GM23338 (cell line): Measurements from ENCODE around the gene BLOC1S1. TPM values are rescaled to one million over a fixed set of nuclear protein-coding genes. Genes with fewer than 3 reads are reported as not detected.
A peak's percentile ranks its signal among the peaks of the same experiment; 100 is the strongest.

ENCODE experiments used
- ATAC-seq: fragments of 200-7000 bp; cut with Tn5 transposase; 3 replicates; pipeline ENCODE4 v1.9.1; 2020
- DNase-seq: peaks from one replicate; pipeline ENCODE4 v3.0.0-alpha.2; 2015; ENCODE audit warnings: low spot score
- H2AFZ ChIP-seq: fragments of 200-600 bp; sonication (generic); 2 replicates; pipeline ENCODE4 v1.8.0; 2016; ENCODE audit warnings: antibody characterized with exemption, mild to moderate bottlenecking, moderate library complexity
- H3F3A ChIP-seq: fragments of 200-600 bp; sonication (generic); replicated peaks from 2 replicates; pipeline ENCODE4 v1.8.0; 2017; ENCODE audit warnings: antibody characterized with exemption, mixed run types, low read depth
- H3K27ac ChIP-seq: fragments of 200-600 bp; sonication (generic); 2 replicates; pipeline ENCODE4 v1.6.1; 2016; ENCODE audit warnings: low read depth
- H3K27me3 ChIP-seq: fragments of 200-600 bp; sonication (generic); 2 replicates; pipeline ENCODE4 v1.8.0; 2016; ENCODE audit warnings: mild to moderate bottlenecking, mixed run types, moderate library complexity; ENCODE audit not compliant: insufficient read depth
- H3K36me3 ChIP-seq: fragments of 200-600 bp; sonication (generic); 2 replicates; pipeline ENCODE4 v1.8.0; 2016; ENCODE audit warnings: mild to moderate bottlenecking; ENCODE audit not compliant: insufficient read depth
- H3K4me1 ChIP-seq: fragments of 200-600 bp; sonication (generic); 2 replicates; pipeline ENCODE4 v1.8.0; 2016; ENCODE audit warnings: mild to moderate bottlenecking, moderate library complexity; ENCODE audit not compliant: insufficient read depth
- H3K4me2 ChIP-seq: fragments of 200-600 bp; sonication (generic); 2 replicates; pipeline ENCODE4 v1.7.1; 2017; ENCODE audit warnings: mixed run types
- H3K4me3 ChIP-seq: fragments of 200-600 bp; sonication (generic); 2 replicates; pipeline ENCODE4 v1.6.1; 2016; ENCODE audit warnings: mixed run types
- H3K79me2 ChIP-seq: fragments of 200-600 bp; sonication (generic); replicated peaks from 2 replicates; pipeline ENCODE4 v1.8.0; 2017; ENCODE audit warnings: mild to moderate bottlenecking; ENCODE audit not compliant: insufficient read depth
- H3K9me2 ChIP-seq: fragments of 200-600 bp; sonication (generic); 2 replicates; pipeline ENCODE4 v1.8.0; 2017; ENCODE audit not compliant: insufficient read depth
- H4K20me1 ChIP-seq: fragments of 200-600 bp; sonication (generic); replicated peaks from 2 replicates; pipeline ENCODE4 v1.8.0; 2017; ENCODE audit warnings: mild to moderate bottlenecking; ENCODE audit not compliant: insufficient read depth
- H3K27ac Mint-ChIP-seq: 2 replicates; pipeline ENCODE4 v1.8.0; 2020; ENCODE audit warnings: inconsistent platforms, mild to moderate bottlenecking, moderate library complexity, mixed read lengths
- H3K27me3 Mint-ChIP-seq: 3 replicates; pipeline ENCODE4 v1.8.0; 2022; ENCODE audit warnings: low read depth, mild to moderate bottlenecking, moderate library complexity, mixed read lengths, inconsistent platforms; ENCODE audit not compliant: insufficient read depth, poor library complexity
- H3K36me3 Mint-ChIP-seq: 3 replicates; pipeline ENCODE4 v1.8.0; 2021; ENCODE audit warnings: low read depth, mild to moderate bottlenecking, inconsistent platforms, moderate library complexity, mixed read lengths
- H3K4me1 Mint-ChIP-seq: 3 replicates; pipeline ENCODE4 v1.8.0; 2020; ENCODE audit warnings: mild to moderate bottlenecking, inconsistent platforms, mixed read lengths
- H3K4me3 Mint-ChIP-seq: 3 replicates; pipeline ENCODE4 v1.8.0; 2021; ENCODE audit warnings: moderate library complexity, mild to moderate bottlenecking, inconsistent platforms, mixed read lengths
- H3K9me3 Mint-ChIP-seq: 3 replicates; pipeline ENCODE4 v1.8.0; 2020; ENCODE audit warnings: moderate library complexity, mild to moderate bottlenecking, inconsistent platforms, mixed read lengths
- CREB1 ChIP-seq: fragments of 250-450 bp; sonication (Bioruptor Pico); IDR thresholded peaks from 2 replicates; pipeline ENCODE4 v1.5.0; 2020; ENCODE audit warnings: low read depth, mild to moderate bottlenecking, moderate library complexity
- EZH2 ChIP-seq: fragments of 200-600 bp; sonication (generic); IDR thresholded peaks from one replicate; pipeline ENCODE4 v1.8.0; 2017; ENCODE audit warnings: antibody characterized with exemption, mild to moderate bottlenecking, low read depth; ENCODE audit not compliant: unreplicated experiment
- EZH2phosphoT487 ChIP-seq: fragments of 200-600 bp; sonication (generic); IDR thresholded peaks from one replicate; pipeline ENCODE4 v1.8.1; 2018; ENCODE audit warnings: antibody characterized with exemption; ENCODE audit not compliant: unreplicated experiment
- JUNB ChIP-seq: IDR thresholded peaks from one replicate; pipeline ENCODE4 v1.6.1; 2016; ENCODE audit warnings: antibody characterized with exemption; ENCODE audit not compliant: unreplicated experiment
- NANOG ChIP-seq: IDR thresholded peaks from 2 replicates; pipeline ENCODE4 v1.6.1; 2016; ENCODE audit warnings: antibody characterized with exemption, borderline replicate concordance
- POLR2AphosphoS5 ChIP-seq: IDR thresholded peaks from 2 replicates; pipeline ENCODE4 v1.6.1; 2016; ENCODE audit warnings: antibody characterized with exemption, low read depth
- STAT1 ChIP-seq: IDR thresholded peaks from one replicate; pipeline ENCODE4 v1.6.1; 2016; ENCODE audit warnings: antibody characterized with exemption; ENCODE audit not compliant: unreplicated experiment
- polyA plus RNA-seq: library from polyadenylated mRNA; unstranded; fragments of >200 nt; fragmentation: Nextera tagmentation; extraction: Ambion mirVana; gene quantifications from 2 replicates; pipeline ENCODE4 v1.2.1, GENCODE V29; 2016
- total RNA-seq: library from RNA; depleted of rRNA; stranded (reverse); fragments of >200 nt; shearing (Covaris generic); gene quantifications from 2 replicates; pipeline ENCODE4 v1.2.3, GENCODE V29; 2014
- TF ChIP-seq, protein P1 (sequence below): IDR thresholded peaks from 2 replicates; pipeline ENCODE4 v1.6.1; 2016; ENCODE audit warnings: antibody characterized with exemption
- TF ChIP-seq, protein P2 (sequence below), 2 experiments: fragments of 200-600 bp in 1 of 2; sonication (generic) in 1 of 2; conservative IDR thresholded peaks; 2 replicates each; pipeline versions ENCODE4 v1.5.1 to v1.6.1; 2016 to 2017; ENCODE audit warnings: antibody characterized with exemption in 2 of 2, low read depth in 2 of 2, mild to moderate bottlenecking in 2 of 2, moderate library complexity in 1 of 2
- TF ChIP-seq, protein P3 (sequence below): fragments of 250-450 bp; sonication (Bioruptor Pico); IDR thresholded peaks from 2 replicates; pipeline ENCODE4 v1.5.0; 2020; ENCODE audit warnings: mild to moderate bottlenecking, moderate library complexity

BLOC1S1 gene
- total and polyA plus RNA-seq, 2 experiments from 2014 or later = 68.3 to 174 TPM

DNA sequence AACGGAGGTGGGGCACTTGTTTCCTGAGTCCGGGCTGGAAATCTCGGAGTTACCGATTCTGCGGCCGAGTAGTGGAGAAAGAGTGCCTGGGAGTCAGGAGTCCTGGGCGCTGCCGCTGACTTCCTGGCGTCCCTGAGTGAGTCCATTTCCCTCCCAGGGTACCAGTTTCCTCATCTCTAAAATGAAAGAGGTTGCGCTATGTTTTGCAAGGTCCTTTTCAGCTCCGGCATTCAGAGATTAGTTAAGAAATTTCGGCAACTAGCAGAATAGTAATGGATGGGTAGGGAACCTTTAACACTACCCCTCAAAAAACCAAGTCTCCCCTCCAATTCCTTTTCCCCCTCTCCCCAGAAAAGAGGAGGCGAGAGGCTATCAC, 724 bp downstream of the BLOC1S1 start:
- H3K79me2 ChIP-seq = peaks cover 10% of the 10 kb centered on the region; the same call in 1 of the 2 replicates
- H3K36me3 ChIP-seq = no peaks in the 10 kb centered on the region
- peaks cover 16% of the 10 kb centered on the region; the same call in 1 of the 2 replicates for H3F3A ChIP-seq
- no peaks in the 10 kb centered on the region for H3K9me2 ChIP-seq
- no peaks in the 10 kb centered on the region for H4K20me1 ChIP-seq
- peaks cover 35% of the 10 kb centered on the region for H3K4me1 Mint-ChIP-seq
- ATAC-seq = no peak
- peak overlapping the region; percentile 97 for H3K27ac ChIP-seq
- H3K4me3 ChIP-seq = peak overlapping the region; percentile 94
- peak overlapping the region; percentile 82 for H3K4me3 Mint-ChIP-seq
- peaks cover 8% of the 10 kb centered on the region; the same call in 1 of the 2 replicates for H3K27me3 ChIP-seq
- H3K36me3 Mint-ChIP-seq = peaks cover 4% of the 10 kb centered on the region; the same call in 2 of the 3 replicates
- H3K9me3 Mint-ChIP-seq = peaks cover 6% of the 10 kb centered on the region; the same call in 2 of the 3 replicates
- no peak for DNase-seq
- H3K4me2 ChIP-seq = peak overlapping the region; percentile 98
- H3K4me1 ChIP-seq = peaks cover 37% of the 10 kb centered on the region
- H3K27me3 Mint-ChIP-seq = peaks cover 28% of the 10 kb centered on the region
- H2AFZ ChIP-seq = peak overlapping the region; percentile 98
- H3K27ac Mint-ChIP-seq = peak overlapping the region; percentile 71; the same call in 1 of the 2 replicates
- no peak for TF ChIP-seq NANOG
- TF ChIP-seq, protein P1, sequence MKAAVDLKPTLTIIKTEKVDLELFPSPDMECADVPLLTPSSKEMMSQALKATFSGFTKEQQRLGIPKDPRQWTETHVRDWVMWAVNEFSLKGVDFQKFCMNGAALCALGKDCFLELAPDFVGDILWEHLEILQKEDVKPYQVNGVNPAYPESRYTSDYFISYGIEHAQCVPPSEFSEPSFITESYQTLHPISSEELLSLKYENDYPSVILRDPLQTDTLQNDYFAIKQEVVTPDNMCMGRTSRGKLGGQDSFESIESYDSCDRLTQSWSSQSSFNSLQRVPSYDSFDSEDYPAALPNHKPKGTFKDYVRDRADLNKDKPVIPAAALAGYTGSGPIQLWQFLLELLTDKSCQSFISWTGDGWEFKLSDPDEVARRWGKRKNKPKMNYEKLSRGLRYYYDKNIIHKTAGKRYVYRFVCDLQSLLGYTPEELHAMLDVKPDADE = 0 out of 2 replicates have a peak, but pooled peaks have one; percentile 46

DNA sequence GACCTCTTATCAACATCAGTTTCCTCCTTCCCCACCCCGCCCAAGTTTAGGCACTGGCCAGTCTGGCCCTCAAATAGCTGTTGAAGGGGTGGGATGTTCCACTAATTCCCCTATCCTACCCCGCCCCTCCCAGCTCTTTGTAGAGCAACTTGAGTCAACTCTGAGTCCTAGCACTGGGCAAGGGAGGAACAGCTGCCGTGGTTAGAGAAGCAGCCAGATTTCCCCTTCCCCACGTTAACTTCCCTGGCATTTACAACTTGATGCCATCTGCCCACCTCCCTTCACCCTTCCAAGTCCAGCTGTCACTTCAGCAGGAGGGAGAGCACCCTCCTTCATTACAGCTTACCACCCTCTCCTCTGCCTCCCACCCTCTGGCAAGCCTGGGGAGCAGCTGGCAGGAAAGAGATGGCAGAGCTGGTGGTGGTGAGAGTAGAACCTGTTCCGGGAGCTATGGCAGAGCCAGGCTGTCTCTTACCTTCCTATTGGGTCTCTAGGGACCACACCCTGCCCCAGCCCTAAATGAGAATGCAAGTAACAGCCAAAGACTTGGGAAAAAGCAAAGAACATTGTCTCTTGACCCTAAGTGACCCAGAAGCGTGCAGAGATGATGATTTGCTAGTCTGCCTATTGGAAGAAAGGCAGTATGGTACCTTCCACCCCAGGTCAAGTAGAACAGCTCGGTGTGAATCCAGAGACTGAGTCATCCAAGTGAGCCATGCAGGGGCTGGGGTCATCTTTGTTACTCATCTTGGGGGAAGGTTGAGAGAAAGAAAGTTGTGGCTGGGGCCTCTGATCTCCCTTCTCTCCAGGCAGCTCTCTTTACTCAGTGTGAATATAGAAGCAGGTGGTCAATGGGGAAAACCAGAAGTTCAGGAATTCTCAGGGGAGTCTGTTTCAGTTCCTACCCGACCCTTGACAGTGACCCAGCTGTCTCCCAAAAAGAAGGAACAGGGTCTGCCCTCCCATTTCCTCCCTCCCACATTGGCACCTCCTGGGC, 1.5 kb downstream of the BLOC1S1 start:
- Mint-ChIP-seq H3K4me1 (peaks cover 35% of the 10 kb centered on the region), H3K27ac (peak overlapping the region; percentile 96), H3K4me3 (peak overlapping the region; percentile 82), H3K27me3 (peaks cover 28% of the 10 kb centered on the region), H3K36me3 (peaks cover 4% of the 10 kb centered on the region; the same call in 2 of the 3 replicates), H3K9me3 (peaks cover 6% of the 10 kb centered on the region; the same call in 2 of the 3 replicates)
- Histone ChIP-seq H3K9me2 (no peaks in the 10 kb centered on the region), H3K4me3 (peak overlapping the region; percentile 94), H4K20me1 (no peaks in the 10 kb centered on the region), H2AFZ (no peak overlapping the region), H3K4me2 (peak overlapping the region; percentile 98), H3K36me3 (no peaks in the 10 kb centered on the region), H3K4me1 (peaks cover 37% of the 10 kb centered on the region), H3K79me2 (peaks cover 10% of the 10 kb centered on the region; the same call in 1 of the 2 replicates), H3F3A (peaks cover 16% of the 10 kb centered on the region; the same call in 1 of the 2 replicates), H3K27ac (peak overlapping the region; percentile 97), H3K27me3 (peaks cover under 1% of the 10 kb centered on the region; the same call in 1 of the 2 replicates)
- no peak for DNase-seq
- no peak for ATAC-seq
- TF ChIP-seq, protein P2, sequence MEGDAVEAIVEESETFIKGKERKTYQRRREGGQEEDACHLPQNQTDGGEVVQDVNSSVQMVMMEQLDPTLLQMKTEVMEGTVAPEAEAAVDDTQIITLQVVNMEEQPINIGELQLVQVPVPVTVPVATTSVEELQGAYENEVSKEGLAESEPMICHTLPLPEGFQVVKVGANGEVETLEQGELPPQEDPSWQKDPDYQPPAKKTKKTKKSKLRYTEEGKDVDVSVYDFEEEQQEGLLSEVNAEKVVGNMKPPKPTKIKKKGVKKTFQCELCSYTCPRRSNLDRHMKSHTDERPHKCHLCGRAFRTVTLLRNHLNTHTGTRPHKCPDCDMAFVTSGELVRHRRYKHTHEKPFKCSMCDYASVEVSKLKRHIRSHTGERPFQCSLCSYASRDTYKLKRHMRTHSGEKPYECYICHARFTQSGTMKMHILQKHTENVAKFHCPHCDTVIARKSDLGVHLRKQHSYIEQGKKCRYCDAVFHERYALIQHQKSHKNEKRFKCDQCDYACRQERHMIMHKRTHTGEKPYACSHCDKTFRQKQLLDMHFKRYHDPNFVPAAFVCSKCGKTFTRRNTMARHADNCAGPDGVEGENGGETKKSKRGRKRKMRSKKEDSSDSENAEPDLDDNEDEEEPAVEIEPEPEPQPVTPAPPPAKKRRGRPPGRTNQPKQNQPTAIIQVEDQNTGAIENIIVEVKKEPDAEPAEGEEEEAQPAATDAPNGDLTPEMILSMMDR (conservative IDR thresholded peaks at IDR 0.05; ENCODE audit: low read depth in 2 of 2) = no peak
- TF ChIP-seq POLR2AphosphoS5 = no peak
- no peak for TF ChIP-seq STAT1
- TF ChIP-seq JUNB = no peak
- no peak for TF ChIP-seq EZH2
- no peak for TF ChIP-seq NANOG
- TF ChIP-seq, protein P3, sequence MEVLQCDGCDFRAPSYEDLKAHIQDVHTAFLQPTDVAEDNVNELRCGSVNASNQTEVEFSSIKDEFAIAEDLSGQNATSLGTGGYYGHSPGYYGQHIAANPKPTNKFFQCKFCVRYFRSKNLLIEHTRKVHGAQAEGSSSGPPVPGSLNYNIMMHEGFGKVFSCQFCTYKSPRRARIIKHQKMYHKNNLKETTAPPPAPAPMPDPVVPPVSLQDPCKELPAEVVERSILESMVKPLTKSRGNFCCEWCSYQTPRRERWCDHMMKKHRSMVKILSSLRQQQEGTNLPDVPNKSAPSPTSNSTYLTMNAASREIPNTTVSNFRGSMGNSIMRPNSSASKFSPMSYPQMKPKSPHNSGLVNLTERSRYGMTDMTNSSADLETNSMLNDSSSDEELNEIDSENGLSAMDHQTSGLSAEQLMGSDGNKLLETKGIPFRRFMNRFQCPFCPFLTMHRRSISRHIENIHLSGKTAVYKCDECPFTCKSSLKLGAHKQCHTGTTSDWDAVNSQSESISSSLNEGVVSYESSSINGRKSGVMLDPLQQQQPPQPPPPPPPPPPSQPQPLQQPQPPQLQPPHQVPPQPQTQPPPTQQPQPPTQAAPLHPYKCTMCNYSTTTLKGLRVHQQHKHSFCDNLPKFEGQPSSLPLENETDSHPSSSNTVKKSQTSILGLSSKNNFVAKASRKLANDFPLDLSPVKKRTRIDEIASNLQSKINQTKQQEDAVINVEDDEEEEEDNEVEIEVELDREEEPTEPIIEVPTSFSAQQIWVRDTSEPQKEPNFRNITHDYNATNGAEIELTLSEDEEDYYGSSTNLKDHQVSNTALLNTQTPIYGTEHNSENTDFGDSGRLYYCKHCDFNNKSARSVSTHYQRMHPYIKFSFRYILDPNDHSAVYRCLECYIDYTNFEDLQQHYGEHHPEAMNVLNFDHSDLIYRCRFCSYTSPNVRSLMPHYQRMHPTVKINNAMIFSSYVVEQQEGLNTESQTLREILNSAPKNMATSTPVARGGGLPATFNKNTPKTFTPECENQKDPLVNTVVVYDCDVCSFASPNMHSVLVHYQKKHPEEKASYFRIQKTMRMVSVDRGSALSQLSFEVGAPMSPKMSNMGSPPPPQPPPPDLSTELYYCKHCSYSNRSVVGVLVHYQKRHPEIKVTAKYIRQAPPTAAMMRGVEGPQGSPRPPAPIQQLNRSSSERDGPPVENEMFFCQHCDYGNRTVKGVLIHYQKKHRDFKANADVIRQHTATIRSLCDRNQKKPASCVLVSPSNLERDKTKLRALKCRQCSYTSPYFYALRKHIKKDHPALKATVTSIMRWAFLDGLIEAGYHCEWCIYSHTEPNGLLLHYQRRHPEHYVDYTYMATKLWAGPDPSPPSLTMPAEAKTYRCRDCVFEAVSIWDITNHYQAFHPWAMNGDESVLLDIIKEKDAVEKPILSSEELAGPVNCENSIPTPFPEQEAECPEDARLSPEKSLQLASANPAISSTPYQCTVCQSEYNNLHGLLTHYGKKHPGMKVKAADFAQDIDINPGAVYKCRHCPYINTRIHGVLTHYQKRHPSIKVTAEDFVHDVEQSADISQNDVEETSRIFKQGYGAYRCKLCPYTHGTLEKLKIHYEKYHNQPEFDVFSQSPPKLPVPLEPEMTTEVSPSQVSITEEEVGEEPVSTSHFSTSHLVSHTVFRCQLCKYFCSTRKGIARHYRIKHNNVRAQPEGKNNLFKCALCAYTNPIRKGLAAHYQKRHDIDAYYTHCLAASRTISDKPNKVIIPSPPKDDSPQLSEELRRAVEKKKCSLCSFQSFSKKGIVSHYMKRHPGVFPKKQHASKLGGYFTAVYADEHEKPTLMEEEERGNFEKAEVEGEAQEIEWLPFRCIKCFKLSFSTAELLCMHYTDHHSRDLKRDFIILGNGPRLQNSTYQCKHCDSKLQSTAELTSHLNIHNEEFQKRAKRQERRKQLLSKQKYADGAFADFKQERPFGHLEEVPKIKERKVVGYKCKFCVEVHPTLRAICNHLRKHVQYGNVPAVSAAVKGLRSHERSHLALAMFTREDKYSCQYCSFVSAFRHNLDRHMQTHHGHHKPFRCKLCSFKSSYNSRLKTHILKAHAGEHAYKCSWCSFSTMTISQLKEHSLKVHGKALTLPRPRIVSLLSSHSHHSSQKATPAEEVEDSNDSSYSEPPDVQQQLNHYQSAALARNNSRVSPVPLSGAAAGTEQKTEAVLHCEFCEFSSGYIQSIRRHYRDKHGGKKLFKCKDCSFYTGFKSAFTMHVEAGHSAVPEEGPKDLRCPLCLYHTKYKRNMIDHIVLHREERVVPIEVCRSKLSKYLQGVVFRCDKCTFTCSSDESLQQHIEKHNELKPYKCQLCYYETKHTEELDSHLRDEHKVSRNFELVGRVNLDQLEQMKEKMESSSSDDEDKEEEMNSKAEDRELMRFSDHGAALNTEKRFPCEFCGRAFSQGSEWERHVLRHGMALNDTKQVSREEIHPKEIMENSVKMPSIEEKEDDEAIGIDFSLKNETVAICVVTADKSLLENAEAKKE = no peak
- no peak for TF ChIP-seq CREB1
- no peak for TF ChIP-seq EZH2phosphoT487
